ENCODE data around the gene MAGEA10.
"Not testable (repeated sequence)": the region's sequence is repeated elsewhere in the genome, so short reads cannot be mapped to it uniquely, and the experiment has no call there.

The MAGEA10 gene

GRCh38 chrX:152136312-152136711 is 2.1 kb downstream of the MAGEA10 start:
- no peak for TF ChIP-seq CTCF (IDR thresholded peaks at IDR 0.05; ENCODE audit: low read depth, low read length, missing control alignments)
- H3K4me3 ChIP-seq (replicated peaks; ENCODE audit: low read depth, low read length) = no peak overlapping the region
- DNase-seq (ENCODE audit: extremely low read depth, low read depth) = no peak

GRCh38 chrX:152131525-152131924 is 6.9 kb downstream of the MAGEA10 start:
- no peak for TF ChIP-seq CTCF (IDR thresholded peaks at IDR 0.05; ENCODE audit: low read depth, low read length, missing control alignments)
- no peak for DNase-seq (ENCODE audit: extremely low read depth, low read depth)
- H3K4me3 ChIP-seq (replicated peaks; ENCODE audit: low read depth, low read length) = no peak overlapping the region

GRCh38 chrX:152129069-152129844 is 9.1 kb downstream of the MAGEA10 start:
- H3K4me3 ChIP-seq (replicated peaks; ENCODE audit: low read depth, low read length); DNase-seq (ENCODE audit: extremely low read depth, low read depth): not testable (repeated sequence)

GRCh38 chrX:152117305-152117704 is 21.1 kb downstream of the MAGEA10 start:
- TF ChIP-seq CTCF (IDR thresholded peaks at IDR 0.05; ENCODE audit: low read depth, low read length, missing control alignments) = no peak
- DNase-seq (ENCODE audit: extremely low read depth, low read depth) = no peak
- no peak overlapping the region for H3K4me3 ChIP-seq (replicated peaks; ENCODE audit: low read depth, low read length)

GRCh38 chrX:152108527-152108926 is 29.9 kb downstream of the MAGEA10 start:
- H3K4me3 ChIP-seq (replicated peaks; ENCODE audit: low read depth, low read length) = no peak overlapping the region
- no peak for DNase-seq (ENCODE audit: extremely low read depth, low read depth)

GRCh38 chrX:152103866-152104265 is 34.5 kb downstream of the MAGEA10 start:
- no peak for DNase-seq (ENCODE audit: extremely low read depth, low read depth)
- no peak overlapping the region for H3K4me3 ChIP-seq (replicated peaks; ENCODE audit: low read depth, low read length)
- TF ChIP-seq CTCF (IDR thresholded peaks at IDR 0.05; ENCODE audit: low read depth, low read length, missing control alignments) = no peak

More at GRCh38 chrX:152108527-152108926, 29.9 kb downstream of the MAGEA10 start:
- TF ChIP-seq CTCF (IDR thresholded peaks at IDR 0.05; ENCODE audit: low read depth, low read length, missing control alignments) = no peak

- DNase-seq (ENCODE audit: extremely low read depth, low read depth) = no peak
- no peak for TF ChIP-seq CTCF (IDR thresholded peaks at IDR 0.05; ENCODE audit: low read depth, low read length, missing control alignments)
- no peak overlapping the region for H3K4me3 ChIP-seq (replicated peaks; ENCODE audit: low read depth, low read length)
Measured at GRCh38 chrX:152086141-152086540, 52.2 kb downstream of the MAGEA10 start.

All from HFF-Myc (cell line).